Pons (tissue), 1 donor: ENCODE measurements around the gene CD209.

Experiments
- DNase-seq: peaks from one replicate; pipeline ENCODE4 v3.0.0-alpha.2; 2016; ENCODE audit warnings: low spot score

Gene CD209

GRCh38 chr19:7738023-7738422 is 9.3 kb downstream of the CD209 start:
- no peak for DNase-seq

- DNase-seq = no peak
Observed at GRCh38 chr19:7737215-7737614, 10.1 kb downstream of the CD209 start.

- no peak for DNase-seq
Observed at GRCh38 chr19:7736148-7736547, 11.2 kb downstream of the CD209 start.

GRCh38 chr19:7734220-7735203 is 12.8 kb downstream of the CD209 start:
- peak; percentile 42 for DNase-seq

- no peak for DNase-seq
Observed at GRCh38 chr19:7733376-7733775, 14.0 kb downstream of the CD209 start.

- no peak for DNase-seq
Observed at GRCh38 chr19:7732045-7732444, 15.3 kb downstream of the CD209 start, which contains the start of gene CLEC4G. Gene CLEC4G (minus strand): TSS chr19:7732110. CDS start chr19:7732102, 8 bp downstream.

GRCh38 chr19:7731615-7732014 is 15.7 kb downstream of the CD209 start:
- no peak for DNase-seq

GRCh38 chr19:7731218-7731595 is 16.1 kb downstream of the CD209 start:
- no peak for DNase-seq

- DNase-seq = no peak
Observed at GRCh38 chr19:7730286-7731217, 16.8 kb downstream of the CD209 start.

- no peak for DNase-seq
Observed at GRCh38 chr19:7729831-7730285, 17.5 kb downstream of the CD209 start.

- DNase-seq = no peak
Observed at GRCh38 chr19:7729211-7729610, 18.1 kb downstream of the CD209 start.

- no peak for DNase-seq
Observed at GRCh38 chr19:7725791-7726190, 21.5 kb downstream of the CD209 start.

- no peak for DNase-seq
Observed at GRCh38 chr19:7722231-7722651, 25.1 kb downstream of the CD209 start.

- no peak for DNase-seq
Observed at GRCh38 chr19:7720351-7720750, 27.0 kb downstream of the CD209 start.

- DNase-seq = no peak
Observed at GRCh38 chr19:7718668-7719067, 28.7 kb downstream of the CD209 start.

- no peak for DNase-seq
Observed at GRCh38 chr19:7716762-7717161, 30.6 kb downstream of the CD209 start.

- DNase-seq = no peak
Observed at GRCh38 chr19:7715671-7716070, 31.7 kb downstream of the CD209 start.

- DNase-seq = no peak
Observed at GRCh38 chr19:7710616-7711015, 36.7 kb downstream of the CD209 start.

GRCh38 chr19:7709932-7710460 is 37.3 kb downstream of the CD209 start:
- no peak for DNase-seq

GRCh38 chr19:7706955-7707456 is 40.3 kb downstream of the CD209 start:
- DNase-seq = no peak

- DNase-seq = no peak
Observed at GRCh38 chr19:7706188-7706954, 41.0 kb downstream of the CD209 start.
